ENCODE measurements around the gene MYMK.

Gene MYMK

GRCh38 chr9:133521122-133522072, 3.4 kb downstream of the MYMK start:
- no peak for DNase-seq (ENCODE audit: insufficient read length)
- TF ChIP-seq TAF1 (IDR thresholded peaks at IDR 0.05; ENCODE audit: borderline replicate concordance, low read depth, low read length): no peak
- TF ChIP-seq POLR2A (IDR thresholded peaks at IDR 0.05; ENCODE audit: low read depth, low read length): no peak
- no peak for TF ChIP-seq POLR2AphosphoS5 (IDR thresholded peaks at IDR 0.05; ENCODE audit: low read depth, low read length)
- no peak for FAIRE-seq

GRCh38 chr9:133520121-133520835, 4.5 kb downstream of the MYMK start:
- DNase-seq (ENCODE audit: insufficient read length): no peak
- no peak for FAIRE-seq
- TF ChIP-seq POLR2AphosphoS5 (IDR thresholded peaks at IDR 0.05; ENCODE audit: low read depth, low read length) (no peak), TAF1 (IDR thresholded peaks at IDR 0.05; ENCODE audit: borderline replicate concordance, low read depth, low read length) (no peak)

GRCh38 chr9:133519693-133520092, 5.1 kb downstream of the MYMK start:
- no peak for FAIRE-seq
- no peak for TF ChIP-seq POLR2A (IDR thresholded peaks at IDR 0.05; ENCODE audit: low read depth, low read length)
- no peak for TF ChIP-seq TAF1 (IDR thresholded peaks at IDR 0.05; ENCODE audit: borderline replicate concordance, low read depth, low read length)
- no peak for TF ChIP-seq POLR2AphosphoS5 (IDR thresholded peaks at IDR 0.05; ENCODE audit: low read depth, low read length)
- DNase-seq (ENCODE audit: insufficient read length): no peak

GRCh38 chr9:133518706-133519449, 5.9 kb downstream of the MYMK start:
- FAIRE-seq (no peak), DNase-seq (ENCODE audit: insufficient read length) (no peak)
- no peak for TF ChIP-seq POLR2A (IDR thresholded peaks at IDR 0.05; ENCODE audit: low read depth, low read length)
- TF ChIP-seq TAF1 (IDR thresholded peaks at IDR 0.05; ENCODE audit: borderline replicate concordance, low read depth, low read length): no peak
- no peak for TF ChIP-seq POLR2AphosphoS5 (IDR thresholded peaks at IDR 0.05; ENCODE audit: low read depth, low read length)

- DNase-seq (ENCODE audit: insufficient read length) (no peak), FAIRE-seq (no peak)
- no peak for TF ChIP-seq TAF1 (IDR thresholded peaks at IDR 0.05; ENCODE audit: borderline replicate concordance, low read depth, low read length)
- no peak for TF ChIP-seq POLR2AphosphoS5 (IDR thresholded peaks at IDR 0.05; ENCODE audit: low read depth, low read length)
- TF ChIP-seq POLR2A (IDR thresholded peaks at IDR 0.05; ENCODE audit: low read depth, low read length): no peak
Measured at GRCh38 chr9:133518200-133518599, 6.6 kb downstream of the MYMK start.

- FAIRE-seq (no peak), DNase-seq (ENCODE audit: insufficient read length) (no peak)
- TF ChIP-seq POLR2AphosphoS5 (IDR thresholded peaks at IDR 0.05; ENCODE audit: low read depth, low read length): no peak
- TF ChIP-seq POLR2A (IDR thresholded peaks at IDR 0.05; ENCODE audit: low read depth, low read length): no peak
- no peak for TF ChIP-seq TAF1 (IDR thresholded peaks at IDR 0.05; ENCODE audit: borderline replicate concordance, low read depth, low read length)
Measured at GRCh38 chr9:133517711-133518110, 7.0 kb downstream of the MYMK start.

- DNase-seq (ENCODE audit: insufficient read length): no peak
- TF ChIP-seq TAF1 (IDR thresholded peaks at IDR 0.05; ENCODE audit: borderline replicate concordance, low read depth, low read length): no peak
- TF ChIP-seq POLR2AphosphoS5 (IDR thresholded peaks at IDR 0.05; ENCODE audit: low read depth, low read length): no peak
- no peak for TF ChIP-seq POLR2A (IDR thresholded peaks at IDR 0.05; ENCODE audit: low read depth, low read length)
- no peak for FAIRE-seq
Measured at GRCh38 chr9:133516961-133517350, 7.8 kb downstream of the MYMK start.

- no peak for TF ChIP-seq POLR2A (IDR thresholded peaks at IDR 0.05; ENCODE audit: low read depth, low read length)
- no peak for TF ChIP-seq POLR2AphosphoS5 (IDR thresholded peaks at IDR 0.05; ENCODE audit: low read depth, low read length)
- no peak for TF ChIP-seq TAF1 (IDR thresholded peaks at IDR 0.05; ENCODE audit: borderline replicate concordance, low read depth, low read length)
- no peak for FAIRE-seq
- no peak for DNase-seq (ENCODE audit: insufficient read length)
Measured at GRCh38 chr9:133516256-133516960, 8.4 kb downstream of the MYMK start.

GRCh38 chr9:133515615-133516255, 9.0 kb downstream of the MYMK start:
- FAIRE-seq (no peak), DNase-seq (ENCODE audit: insufficient read length) (no peak)
- no peak for TF ChIP-seq POLR2AphosphoS5 (IDR thresholded peaks at IDR 0.05; ENCODE audit: low read depth, low read length)
- TF ChIP-seq TAF1 (IDR thresholded peaks at IDR 0.05; ENCODE audit: borderline replicate concordance, low read depth, low read length): no peak

- FAIRE-seq: no peak
- TF ChIP-seq POLR2AphosphoS5 (IDR thresholded peaks at IDR 0.05; ENCODE audit: low read depth, low read length) (no peak), POLR2A (IDR thresholded peaks at IDR 0.05; ENCODE audit: low read depth, low read length) (no peak), TAF1 (IDR thresholded peaks at IDR 0.05; ENCODE audit: borderline replicate concordance, low read depth, low read length) (no peak)
Measured at GRCh38 chr9:133515240-133515610, 9.5 kb downstream of the MYMK start.

More at GRCh38 chr9:133515240-133515610, 9.5 kb downstream of the MYMK start:
- DNase-seq (ENCODE audit: insufficient read length): no peak

Data from GM12892 (cell line).